HL-60 (cell line): Measurements from ENCODE around the gene ATP6V0D1.

ENCODE experiments used
- CTCF ChIP-seq: IDR thresholded peaks from one replicate; pipeline ENCODE4 v1.5.1; 2011; ENCODE audit warnings: low read length, control low read depth, inconsistent platforms; ENCODE audit not compliant: insufficient read depth
- GABPA ChIP-seq: IDR thresholded peaks from 2 replicates; pipeline ENCODE4 v1.6.1; 2012; ENCODE audit warnings: low read depth
- POLR2AphosphoS5 ChIP-seq: IDR thresholded peaks from 2 replicates; pipeline ENCODE4 v1.6.1; 2012; ENCODE audit warnings: low read depth
- REST ChIP-seq: IDR thresholded peaks from 2 replicates; pipeline ENCODE4 v1.6.1; 2012; ENCODE audit warnings: low read depth; ENCODE audit not compliant: insufficient replicate concordance
- SPI1 ChIP-seq: IDR thresholded peaks from 2 replicates; pipeline ENCODE4 v1.6.1; 2012; ENCODE audit warnings: low read depth, mild to moderate bottlenecking, borderline replicate concordance

GRCh38 chr16:67430977-67431774 is 49.8 kb downstream of the ATP6V0D1 start, which contains the start of gene HSD11B2:
- no peak for TF ChIP-seq CTCF
- no peak for TF ChIP-seq REST
- no peak for TF ChIP-seq SPI1
- no peak for TF ChIP-seq POLR2AphosphoS5
- no peak for TF ChIP-seq GABPA
